ENCODE results near the gene ATP6V0C. TPM values are rescaled to one million over a fixed set of nuclear protein-coding genes. Genes with fewer than 3 reads are reported as not detected.
A peak's percentile ranks its signal among the peaks of the same experiment; 100 is the strongest.

ATP6V0C gene
- total and polyA plus RNA-seq, 2 of the 13 experiments (the other 11 are each of a cell fraction or from before 2014, with no cell fraction given) = 10.4 to 20.1 TPM

- peak; percentile 26; the same call in 1 of the 2 replicates for TF ChIP-seq ZGPAT (CRISPR knock-in tag; IDR thresholded peaks at IDR 0.05)
- TF ChIP-seq MED1 (CRISPR knock-in tag; IDR thresholded peaks at IDR 0.05) = peak; percentile 47; the same call in 1 of the 2 replicates
- TF ChIP-seq ZMYM2 (CRISPR knock-in tag; IDR thresholded peaks at IDR 0.05) = peak; percentile 75; the same call in 1 of the 2 replicates
- TF ChIP-seq ATF4 (CRISPR knock-in tag; IDR thresholded peaks at IDR 0.05) = peak in 1 of 2 experiments; percentile 83; a peak in 2 of 4 replicates
- TF ChIP-seq HOXA3 (CRISPR knock-in tag; IDR thresholded peaks at IDR 0.05) = peak; percentile 63; the same call in 1 of the 2 replicates
- TF ChIP-seq SAP130 (CRISPR knock-in tag; IDR thresholded peaks at IDR 0.05; ENCODE audit: low read depth) = peak; percentile 59
- peak; percentile 95 for TF ChIP-seq TEAD3 (CRISPR knock-in tag; optimal IDR thresholded peaks at IDR 0.05; ENCODE audit: borderline replicate concordance)
- TF ChIP-seq ZMYM3 (CRISPR knock-in tag; IDR thresholded peaks at IDR 0.05) = peak; percentile 92
- TF ChIP-seq GATAD2A (CRISPR knock-in tag; IDR thresholded peaks at IDR 0.05) = peak; percentile 33; the same call in 1 of the 2 replicates
- TF ChIP-seq ATF2 (CRISPR knock-in tag; IDR thresholded peaks at IDR 0.05) = peak; percentile 82; the same call in 1 of the 2 replicates
- peak; percentile 90 for TF ChIP-seq ATF7 (IDR thresholded peaks at IDR 0.05)
- peak; percentile 74; the same call in 1 of the 2 replicates for TF ChIP-seq ATF7 (CRISPR knock-in tag; IDR thresholded peaks at IDR 0.05)
- TF ChIP-seq ZBTB33 (CRISPR knock-in tag; IDR thresholded peaks at IDR 0.05) = 0 out of 2 replicates have a peak, but pooled peaks have one; percentile 8
- peak; percentile 21; the same call in 1 of the 2 replicates for TF ChIP-seq ARID4A (CRISPR knock-in tag; IDR thresholded peaks at IDR 0.05; ENCODE audit: borderline replicate concordance)
- peak; percentile 17; the same call in 1 of the 2 replicates for TF ChIP-seq IKZF5 (CRISPR knock-in tag; IDR thresholded peaks at IDR 0.05)
- TF ChIP-seq SALL1 (CRISPR knock-in tag; IDR thresholded peaks at IDR 0.05) = peak; percentile 22; the same call in 1 of the 2 replicates
- TF ChIP-seq HDAC1 (CRISPR knock-in tag; IDR thresholded peaks at IDR 0.05) = peak; percentile 44
These were observed 37.7 kb downstream of the ATP6V0C start (continued) for GRCh38 chr16:2551420-2551889.
